Keratinocyte (primary cell): ENCODE results near the gene PPFIA1. TPM values are rescaled to one million over a fixed set of nuclear protein-coding genes. Genes with fewer than 3 reads are reported as not detected.

Source experiments
- DNase-seq: peaks from one replicate; pipeline ENCODE4 v3.0.0-alpha.2; 2011; ENCODE audit warnings: low read depth, missing footprints, low spot score
- FAIRE-seq: peaks from 2 replicates; lab custom pipeline; 2011; peaks lifted over from hg19 to GRCh38; lab: Jason Lieb, UNC
- H2AFZ ChIP-seq: 2 replicates; pipeline ENCODE4 v1.6.0; 2012; ENCODE audit warnings: low read length, control low read depth, inconsistent platforms; ENCODE audit not compliant: control insufficient read depth
- H3K27ac ChIP-seq: 2 replicates; pipeline ENCODE4 v1.5.1; 2011; ENCODE audit warnings: low read length; ENCODE audit not compliant: control insufficient read depth, insufficient read depth
- H3K27me3 ChIP-seq: 3 replicates; pipeline ENCODE4 v1.6.0; 2011; ENCODE audit warnings: low read length; ENCODE audit not compliant: control insufficient read depth, insufficient read depth; ENCODE audit errors: extremely low read depth
- H3K36me3 ChIP-seq, 2 experiments: 2 replicates in 1 of 2; 3 replicates in 1 of 2; pipeline ENCODE4 v1.5.1; 2011; ENCODE audit warnings: low read length in 2 of 2, mild to moderate bottlenecking in 1 of 2; ENCODE audit not compliant: control insufficient read depth in 2 of 2, insufficient read depth in 2 of 2; ENCODE audit errors: extremely low read depth in 1 of 2
- H3K4me1 ChIP-seq: 3 replicates; pipeline ENCODE4 v1.5.1; 2011; ENCODE audit warnings: low read length; ENCODE audit not compliant: control insufficient read depth, insufficient read depth; ENCODE audit errors: extremely low read depth
- H3K4me2 ChIP-seq: 3 replicates; pipeline ENCODE4 v1.6.0; 2011; ENCODE audit warnings: low read depth, low read length; ENCODE audit not compliant: control insufficient read depth, insufficient read depth; ENCODE audit errors: extremely low read depth
- H3K4me3 ChIP-seq, 3 experiments: fragments of 200-600 bp in 1 of 3; sonication (generic) in 1 of 3; 2 replicates in 2 of 3; 3 replicates in 1 of 3; pipeline ENCODE4 v1.5.1; 2011 to 2016; ENCODE audit warnings: low read length in 3 of 3, mild to moderate bottlenecking in 3 of 3, control low read depth in 2 of 3, inconsistent platforms in 1 of 3, low read depth in 1 of 3, mixed read lengths in 1 of 3, mixed run types in 1 of 3, moderate library complexity in 1 of 3; ENCODE audit not compliant: control insufficient read depth in 2 of 3, insufficient read depth in 2 of 3; ENCODE audit errors: extremely low read depth in 1 of 3
- H3K79me2 ChIP-seq: 2 replicates; pipeline ENCODE4 v1.6.0; 2012; ENCODE audit warnings: low read length; ENCODE audit not compliant: control insufficient read depth, insufficient read depth
- H3K9ac ChIP-seq: 3 replicates; pipeline ENCODE4 v1.6.0; 2011; ENCODE audit warnings: low read length; ENCODE audit not compliant: control insufficient read depth, insufficient read depth; ENCODE audit errors: extremely low read depth
- H3K9me1 ChIP-seq: 3 replicates; pipeline ENCODE4 v1.6.0; 2011; ENCODE audit warnings: low read length; ENCODE audit not compliant: control insufficient read depth, insufficient read depth; ENCODE audit errors: extremely low read depth
- H3K9me3 ChIP-seq: 2 replicates; pipeline ENCODE4 v1.5.1; 2012; ENCODE audit warnings: low read depth, low read length; ENCODE audit not compliant: control insufficient read depth
- H4K20me1 ChIP-seq: 3 replicates; pipeline ENCODE4 v1.6.0; 2011; ENCODE audit warnings: low read length; ENCODE audit not compliant: control insufficient read depth, insufficient read depth; ENCODE audit errors: extremely low read depth
- EZH2 ChIP-seq: IDR thresholded peaks from one replicate; pipeline ENCODE4 v1.6.1; 2012; ENCODE audit warnings: inconsistent platforms, mild to moderate bottlenecking, low read length, moderate library complexity
- dilution Hi-C: fragments of 300-500 bp; cut with MboI; formaldehyde crosslinking; loops from one replicate; pipeline ENCODE4 v1.7.0; 2020; ENCODE audit warnings: low sequenced_read_pairs; ENCODE audit not compliant: extremely low pct_ligation_motif_present
- polyA plus RNA-seq, 5 experiments: library from polyadenylated mRNA; depleted of rRNA in 3 of 5; stranded (reverse) in 3 of 5; stranded (forward) in 1 of 5; unstranded in 1 of 5; fragments of >200 nt; gene quantifications; 1 replicate in 1 of 5; 2 replicates in 3 of 5; 3 replicates in 1 of 5; pipeline versions ENCODE4 v1.2.1 to v1.2.3, GENCODE V29; 2011 to 2012; ENCODE audit warnings: missing spikeins in 2 of 5, low read depth in 1 of 5, low replicate concordance in 1 of 5
- TF ChIP-seq, protein P1 (sequence below), 3 experiments: IDR thresholded peaks in 1 of 3; conservative IDR thresholded peaks in 1 of 3; optimal IDR thresholded peaks in 1 of 3; 2 replicates in 2 of 3; 3 replicates in 1 of 3; pipeline versions ENCODE3 to v1.5.1; 2011; ENCODE audit warnings: low read length in 3 of 3, mild to moderate bottlenecking in 3 of 3, moderate library complexity in 2 of 3, control low read depth in 1 of 3, inconsistent platforms in 1 of 3; ENCODE audit not compliant: insufficient read depth in 2 of 3; ENCODE audit errors: extremely low read depth in 1 of 3

Gene PPFIA1
- polyA plus RNA-seq, 1 donor (not counting 4 experiments of a cell fraction or from before 2014, with no cell fraction given): 27.6 TPM

DNA sequence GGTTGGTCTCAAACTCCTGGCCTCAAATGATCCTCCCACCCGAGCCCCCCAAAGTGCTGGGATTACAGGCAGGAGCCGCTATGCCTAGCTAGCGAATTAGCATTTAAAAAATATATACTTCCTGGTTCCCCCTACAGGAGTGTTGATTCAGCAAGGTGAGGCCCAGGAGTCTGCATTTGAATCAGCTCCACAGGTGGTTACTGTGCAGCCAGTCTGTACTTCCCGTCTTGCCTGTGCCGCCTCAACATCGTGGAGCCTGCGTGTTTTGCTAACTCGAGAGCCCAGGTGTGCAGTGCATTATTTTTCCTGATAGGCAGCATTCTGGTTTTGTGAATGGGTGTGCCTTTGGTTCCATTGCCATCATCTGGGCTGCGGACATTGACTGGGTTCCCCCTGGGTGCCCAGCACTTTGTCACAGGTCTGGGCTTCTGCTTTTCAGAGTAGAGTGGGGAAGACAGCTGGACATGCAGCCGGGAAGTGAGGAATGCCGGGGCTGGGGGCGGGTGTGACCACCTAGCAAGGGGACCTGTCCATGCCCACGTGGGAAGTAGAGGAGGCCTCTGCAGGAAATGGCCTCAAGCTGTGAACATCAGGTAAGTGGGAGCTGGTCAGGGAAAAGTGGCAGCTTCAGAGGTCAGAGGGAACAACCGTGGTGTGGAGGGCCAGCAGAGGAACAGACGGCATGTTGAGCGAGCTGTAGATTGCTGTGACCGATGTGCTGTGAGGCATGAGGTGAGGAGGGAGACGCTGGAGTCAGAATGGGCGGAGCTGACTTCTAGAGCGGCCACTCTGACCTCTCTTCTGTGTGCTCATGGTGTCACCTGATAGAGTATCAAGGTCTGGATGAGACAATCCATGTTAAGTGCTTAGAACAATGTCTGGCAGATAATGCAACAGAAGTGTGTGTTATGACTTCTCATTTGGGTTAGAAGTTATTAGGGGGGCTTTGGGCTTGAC lies 42.2 kb downstream of the PPFIA1 start:
- Histone ChIP-seq H3K4me3 (no peak overlapping the region), H3K9me3 (no peaks in the 10 kb centered on the region), H3K36me3 (peaks cover 0 to 1% of the 10 kb centered on the region in 2 experiments), H3K9ac (no peak overlapping the region), H2AFZ (no peak overlapping the region), H3K9me1 (no peaks in the 10 kb centered on the region), H3K4me2 (no peak overlapping the region), H4K20me1 (no peaks in the 10 kb centered on the region), H3K27me3 (no peaks in the 10 kb centered on the region), H3K79me2 (peaks cover 32% of the 10 kb centered on the region), H3K4me1 (no peaks in the 10 kb centered on the region), H3K27ac (no peak overlapping the region)
- DNase-seq (no peak), FAIRE-seq (no peak)
- dilution Hi-C loops: no loop called here
- TF ChIP-seq EZH2: no peak
- TF ChIP-seq, protein P1, sequence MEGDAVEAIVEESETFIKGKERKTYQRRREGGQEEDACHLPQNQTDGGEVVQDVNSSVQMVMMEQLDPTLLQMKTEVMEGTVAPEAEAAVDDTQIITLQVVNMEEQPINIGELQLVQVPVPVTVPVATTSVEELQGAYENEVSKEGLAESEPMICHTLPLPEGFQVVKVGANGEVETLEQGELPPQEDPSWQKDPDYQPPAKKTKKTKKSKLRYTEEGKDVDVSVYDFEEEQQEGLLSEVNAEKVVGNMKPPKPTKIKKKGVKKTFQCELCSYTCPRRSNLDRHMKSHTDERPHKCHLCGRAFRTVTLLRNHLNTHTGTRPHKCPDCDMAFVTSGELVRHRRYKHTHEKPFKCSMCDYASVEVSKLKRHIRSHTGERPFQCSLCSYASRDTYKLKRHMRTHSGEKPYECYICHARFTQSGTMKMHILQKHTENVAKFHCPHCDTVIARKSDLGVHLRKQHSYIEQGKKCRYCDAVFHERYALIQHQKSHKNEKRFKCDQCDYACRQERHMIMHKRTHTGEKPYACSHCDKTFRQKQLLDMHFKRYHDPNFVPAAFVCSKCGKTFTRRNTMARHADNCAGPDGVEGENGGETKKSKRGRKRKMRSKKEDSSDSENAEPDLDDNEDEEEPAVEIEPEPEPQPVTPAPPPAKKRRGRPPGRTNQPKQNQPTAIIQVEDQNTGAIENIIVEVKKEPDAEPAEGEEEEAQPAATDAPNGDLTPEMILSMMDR (optimal IDR thresholded peaks at IDR 0.05 in 1 of 3, IDR thresholded peaks at IDR 0.05 in 1 of 3, conservative IDR thresholded peaks at IDR 0.05 in 1 of 3; ENCODE audit: extremely low read depth in 1 of 3, insufficient read depth in 2 of 3, low read length in 3 of 3): no peak

DNA sequence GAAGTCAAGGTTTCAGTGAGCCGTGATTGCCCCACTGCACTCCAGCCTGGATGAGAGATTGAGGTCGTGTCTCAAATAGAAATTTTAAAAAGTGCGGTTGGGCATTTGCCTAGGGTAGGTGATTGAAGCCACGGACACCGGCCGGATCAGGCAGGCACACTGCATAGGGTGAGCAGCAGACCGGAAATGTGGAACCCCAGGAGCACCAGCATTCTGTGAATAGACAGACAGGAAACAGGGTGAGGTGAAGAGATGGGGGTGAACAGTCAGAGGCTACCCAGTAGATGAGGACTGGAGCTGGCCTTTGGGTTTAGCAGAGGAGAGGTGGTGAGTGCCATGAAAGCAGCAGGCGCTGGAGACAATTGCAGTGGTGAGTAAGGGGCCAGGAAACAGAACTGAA lies 43.5 kb downstream of the PPFIA1 start:
- Histone ChIP-seq H3K27ac (no peak overlapping the region), H3K9me3 (no peaks in the 10 kb centered on the region), H3K36me3 (peaks cover 1 to 4% of the 10 kb centered on the region in 2 experiments), H3K27me3 (no peaks in the 10 kb centered on the region), H3K9ac (no peak overlapping the region), H3K4me2 (no peak overlapping the region), H3K4me1 (no peaks in the 10 kb centered on the region), H4K20me1 (no peaks in the 10 kb centered on the region), H3K4me3 (no peak overlapping the region), H2AFZ (no peak overlapping the region), H3K79me2 (peaks cover 27% of the 10 kb centered on the region), H3K9me1 (no peaks in the 10 kb centered on the region)
- TF ChIP-seq EZH2: no peak
- TF ChIP-seq, protein P1 (optimal IDR thresholded peaks at IDR 0.05 in 1 of 3, IDR thresholded peaks at IDR 0.05 in 1 of 3, conservative IDR thresholded peaks at IDR 0.05 in 1 of 3; ENCODE audit: extremely low read depth in 1 of 3, insufficient read depth in 2 of 3, low read length in 3 of 3): no peak
- FAIRE-seq: no peak
- DNase-seq: no peak
- dilution Hi-C loops: no loop called here
